Measurements from ENCODE around the gene SHISA5. TPM values are rescaled to one million over a fixed set of nuclear protein-coding genes. Genes with fewer than 3 reads are reported as not detected.
"Not testable (repeated sequence)": the region's sequence is repeated elsewhere in the genome, so short reads cannot be mapped to it uniquely, and the experiment has no call there.

Gene SHISA5
- total RNA-seq, 1 experiment from 2014 or later: 206 TPM

DNA sequence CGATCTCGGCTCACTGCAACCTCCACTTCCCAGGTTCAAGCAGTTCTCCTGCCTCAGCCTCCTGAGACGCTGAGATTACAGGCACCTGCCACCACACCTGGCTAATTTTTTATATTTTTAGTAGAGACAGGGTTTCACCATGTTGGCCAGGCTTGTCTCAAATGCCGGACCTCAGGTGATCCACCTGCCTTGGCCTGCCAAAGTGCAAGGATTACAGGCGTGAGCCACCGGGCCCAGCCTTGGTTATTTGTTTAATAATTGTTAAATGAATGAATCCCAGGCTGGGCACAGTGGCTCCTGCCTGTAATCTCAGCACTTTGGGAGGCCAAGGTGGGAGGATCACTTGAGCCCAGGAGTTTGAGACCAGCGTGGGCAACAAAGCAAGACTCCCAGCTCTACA lies 42.2 kb downstream of the SHISA5 start:
- DNase-seq (ENCODE audit: low read depth): not testable (repeated sequence)

DNA sequence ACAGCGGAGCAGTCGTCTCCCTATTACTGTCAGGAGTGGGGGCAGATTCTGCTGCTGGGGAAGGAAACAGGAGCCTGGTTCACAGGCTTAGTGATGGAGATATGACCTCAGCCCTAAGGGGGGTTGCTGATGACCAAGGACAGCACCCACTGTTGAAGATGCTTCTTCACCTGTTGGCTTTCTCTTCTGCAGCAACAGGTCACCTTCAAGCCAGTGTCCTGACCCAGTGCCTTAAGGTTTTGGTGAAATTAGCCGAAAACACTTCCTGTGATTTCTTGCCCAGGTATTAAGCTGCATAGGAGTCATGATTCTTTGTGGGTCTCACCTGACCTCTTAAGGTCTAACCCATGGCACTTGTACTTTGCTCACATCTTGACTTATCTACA lies 43.5 kb downstream of the SHISA5 start:
- no peak for DNase-seq (ENCODE audit: low read depth)

DNA sequence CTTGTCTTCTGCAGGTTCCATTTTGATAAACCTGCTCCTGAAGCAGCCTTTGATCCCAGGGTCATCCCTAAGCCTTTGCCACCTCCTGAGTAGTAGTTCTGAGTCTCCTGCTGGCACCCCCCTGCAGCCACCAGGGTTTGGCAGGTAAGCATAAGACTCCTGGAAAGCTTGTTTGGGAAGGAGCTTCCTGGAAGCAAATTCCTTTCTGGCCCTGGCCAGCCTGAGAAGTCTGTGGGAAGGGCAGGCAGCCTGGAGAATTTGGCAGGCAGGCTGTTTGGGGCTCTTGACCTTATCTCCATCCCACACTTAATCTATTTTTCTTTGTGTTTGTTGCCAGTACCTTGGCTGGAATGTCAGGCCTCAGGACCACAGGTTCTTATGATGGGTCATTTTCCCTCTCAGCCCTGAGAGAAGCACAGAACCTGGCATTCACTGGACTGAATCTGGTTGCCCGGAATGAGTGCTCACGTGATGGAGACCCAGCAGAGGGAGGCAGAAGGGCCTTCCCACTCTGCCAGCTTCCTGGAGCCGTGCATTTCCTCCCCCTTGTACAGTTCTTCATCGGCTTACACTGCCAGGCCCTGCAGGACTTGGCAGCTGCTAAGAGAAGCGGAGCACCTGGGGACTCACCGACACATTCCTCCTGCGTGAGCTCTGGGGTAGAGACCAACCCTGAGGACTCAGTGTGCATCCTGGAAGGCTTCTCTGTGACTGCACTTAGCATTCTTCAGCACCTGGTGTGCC lies 44.0 kb downstream of the SHISA5 start:
- DNase-seq (ENCODE audit: low read depth): no peak

DNA sequence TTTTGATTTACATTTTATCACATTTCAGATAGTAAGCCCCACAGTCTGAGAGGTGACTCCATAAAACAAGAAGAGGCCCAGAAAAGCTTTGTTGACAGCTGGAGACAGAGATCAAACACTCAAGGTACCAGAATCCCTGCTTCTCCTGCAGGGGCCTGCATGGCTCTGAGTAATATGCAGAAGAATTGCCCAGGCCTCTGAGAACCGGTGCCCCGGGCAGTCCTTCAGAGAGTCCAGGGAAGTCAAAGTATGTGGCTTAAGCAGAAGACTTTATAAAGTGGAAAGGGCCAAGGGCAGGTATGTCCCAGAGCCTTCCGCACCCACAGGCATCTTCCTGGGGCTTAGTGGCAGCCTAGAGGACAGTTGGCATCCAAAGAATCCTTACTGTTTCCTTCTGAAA lies 44.6 kb downstream of the SHISA5 start:
- no peak for DNase-seq (ENCODE audit: low read depth)

DNA sequence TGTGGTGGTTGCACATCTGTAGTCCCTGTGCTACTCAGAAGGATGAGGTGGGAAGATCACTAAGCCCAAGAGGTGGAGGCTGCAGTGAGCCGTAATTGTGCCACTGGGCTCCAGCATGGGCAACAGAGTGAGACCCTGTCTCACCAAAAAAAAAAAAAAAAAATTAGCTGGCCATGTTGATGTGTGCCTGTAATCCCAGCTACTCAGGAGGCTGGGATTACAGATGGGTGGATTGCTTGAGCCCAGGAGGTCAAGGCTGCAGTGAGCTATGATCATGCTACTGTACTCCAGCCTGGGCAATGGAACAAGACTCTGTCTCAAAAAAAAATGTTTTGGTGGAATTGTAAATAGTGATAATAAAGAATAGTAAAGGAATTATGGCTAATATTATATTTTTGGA lies 47.5 kb downstream of the SHISA5 start:
- no peak for DNase-seq (ENCODE audit: low read depth)

DNA sequence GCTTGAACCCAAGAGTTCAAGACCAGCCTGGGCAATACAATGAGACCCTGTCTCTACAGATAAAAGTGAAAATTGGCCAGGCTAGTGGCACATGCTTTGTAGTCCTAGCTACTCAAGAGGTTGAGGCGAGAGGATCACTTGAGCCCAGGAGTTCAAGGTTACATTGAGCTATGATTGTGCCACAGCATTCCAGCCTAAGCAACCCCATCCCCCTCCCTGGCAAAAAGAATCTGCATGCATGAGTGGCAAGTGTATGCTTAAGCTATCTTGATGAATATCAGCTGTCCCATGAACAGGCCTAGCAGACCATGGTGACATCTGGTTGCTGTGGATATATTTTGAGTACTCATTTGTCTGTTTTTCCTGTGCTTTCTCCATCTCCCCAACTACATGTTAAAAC lies 52.7 kb downstream of the SHISA5 start:
- no peak for DNase-seq (ENCODE audit: low read depth)

DNA sequence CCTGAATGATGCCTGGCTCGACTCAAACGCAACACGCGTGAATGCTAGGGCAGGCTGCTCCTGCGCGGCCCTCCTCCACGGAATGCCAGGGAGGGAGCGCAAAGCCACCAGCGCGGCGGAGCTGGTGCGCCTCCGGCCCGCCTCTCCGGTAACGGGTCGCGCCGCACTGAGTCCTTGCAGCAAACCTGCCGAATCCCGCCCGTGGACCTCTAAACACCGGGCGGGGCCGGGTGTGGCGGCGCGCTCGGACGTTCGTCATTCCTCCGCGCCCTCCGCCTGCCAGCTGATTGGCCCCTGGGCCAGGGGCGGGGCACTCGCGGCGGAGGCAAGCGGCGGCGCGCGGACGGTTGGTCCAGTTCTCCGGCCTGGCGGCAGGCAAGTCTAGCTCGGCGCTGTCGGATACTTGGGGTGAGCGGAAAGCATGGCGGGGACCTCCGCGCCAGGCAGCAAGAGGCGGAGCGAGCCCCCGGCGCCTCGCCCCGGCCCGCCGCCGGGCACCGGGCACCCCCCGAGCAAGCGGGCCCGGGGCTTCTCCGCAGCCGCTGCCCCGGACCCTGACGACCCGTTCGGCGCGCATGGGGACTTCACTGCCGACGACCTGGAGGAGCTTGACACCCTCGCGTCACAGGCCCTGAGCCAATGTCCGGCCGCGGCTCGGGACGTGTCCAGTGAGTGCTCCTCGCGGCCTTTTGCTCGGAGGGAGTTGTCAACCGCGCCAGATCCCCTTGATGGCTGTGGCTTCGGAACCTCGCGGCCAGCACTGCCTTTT lies 57.4 kb downstream of the SHISA5 start, which contains the start of gene ATRIP:
Gene ATRIP, plus strand, starts transcription at position 313 of the 769 bp plus-strand sequence. Its CDS starts 109 bp downstream, at position 422.
- DNase-seq (ENCODE audit: low read depth): peak; percentile 84

DNA sequence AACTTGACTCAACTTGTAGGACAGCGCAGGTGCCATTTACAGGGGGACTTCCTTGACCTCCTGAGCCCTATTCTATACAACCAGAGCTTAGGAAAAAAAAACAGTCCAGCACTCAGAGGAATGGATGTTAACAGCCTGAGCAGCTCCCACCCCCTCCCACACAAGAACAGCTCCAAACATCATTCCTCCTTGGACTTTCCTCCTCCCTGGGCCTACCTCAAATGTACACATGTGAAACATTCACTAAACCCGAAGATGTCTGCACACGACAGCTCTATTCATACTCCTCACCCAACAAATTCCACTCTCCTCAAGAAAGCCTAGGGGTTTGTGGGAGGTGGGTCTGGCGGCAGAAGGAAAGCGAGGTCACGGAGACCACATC lies 57.9 kb downstream of the SHISA5 start:
- DNase-seq (ENCODE audit: low read depth): no peak

DNA sequence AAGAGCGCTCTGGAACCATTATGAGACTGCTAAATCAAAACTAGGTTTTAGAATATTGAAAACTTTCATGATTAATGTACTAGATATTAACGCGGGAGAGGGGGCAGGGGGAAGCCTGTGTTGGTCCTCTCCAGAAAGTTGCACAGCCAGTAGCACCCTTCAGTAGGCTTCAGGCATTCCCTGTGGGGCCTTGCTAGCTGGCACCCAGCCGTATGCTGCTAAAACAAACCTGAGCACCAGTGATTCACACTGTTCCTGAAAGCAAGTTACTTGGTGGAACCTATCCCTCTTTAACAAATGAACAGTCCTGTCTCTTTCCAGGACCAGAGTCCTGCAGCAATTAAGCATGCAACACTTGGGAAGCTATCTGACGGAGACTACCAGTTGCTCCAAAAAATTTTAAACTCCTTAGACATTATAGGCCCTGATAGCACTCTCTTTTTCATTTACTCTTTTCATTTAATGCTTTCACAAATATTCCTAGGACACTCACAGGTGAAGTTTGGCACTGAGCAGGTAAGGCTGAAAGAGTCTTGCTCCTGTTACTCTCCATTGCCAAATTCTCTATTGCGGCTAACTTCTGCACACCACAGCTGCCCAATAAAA lies 58.6 kb downstream of the SHISA5 start:
- no peak for DNase-seq (ENCODE audit: low read depth)

DNA sequence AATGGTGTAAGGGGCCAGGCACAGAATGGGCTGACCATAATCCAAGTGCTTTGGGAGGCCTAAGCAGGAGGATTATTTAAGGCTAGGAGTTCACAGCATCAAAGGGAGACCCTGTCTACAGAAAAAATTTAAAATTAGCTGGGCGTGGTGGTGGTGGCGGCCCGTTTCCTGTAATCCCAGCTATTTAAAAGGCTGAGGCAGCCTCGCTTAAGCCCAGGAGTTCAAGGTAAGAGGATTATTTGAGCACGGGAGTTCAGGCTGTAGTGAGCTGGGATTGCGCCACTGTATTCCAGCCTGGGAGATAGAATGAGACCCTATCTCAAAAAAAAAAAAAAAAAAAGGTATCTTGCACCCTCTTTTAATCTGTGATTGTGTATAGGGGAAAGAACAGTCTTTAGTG lies 62.0 kb downstream of the SHISA5 start:
- no peak for DNase-seq (ENCODE audit: low read depth)

DNA sequence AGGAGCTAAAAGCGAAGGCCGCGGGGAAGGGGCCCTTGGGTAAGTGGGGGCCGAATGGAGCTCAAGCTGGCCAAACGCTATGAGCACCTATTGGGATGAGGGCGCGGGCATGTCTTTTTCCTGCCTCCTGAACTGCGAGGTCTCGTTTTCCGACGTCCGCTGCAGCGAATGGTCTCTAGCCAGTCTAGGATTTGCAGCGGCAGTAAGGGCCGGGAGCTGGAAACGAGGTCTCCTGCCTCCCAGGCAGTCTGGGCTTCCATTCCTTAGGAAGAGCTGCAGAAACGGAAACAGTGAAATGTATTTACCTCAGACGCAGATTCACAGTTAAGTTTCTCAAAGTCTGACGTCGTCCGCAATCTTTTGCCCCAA lies 63.4 kb downstream of the SHISA5 start:
- DNase-seq (ENCODE audit: low read depth): no peak

DNA sequence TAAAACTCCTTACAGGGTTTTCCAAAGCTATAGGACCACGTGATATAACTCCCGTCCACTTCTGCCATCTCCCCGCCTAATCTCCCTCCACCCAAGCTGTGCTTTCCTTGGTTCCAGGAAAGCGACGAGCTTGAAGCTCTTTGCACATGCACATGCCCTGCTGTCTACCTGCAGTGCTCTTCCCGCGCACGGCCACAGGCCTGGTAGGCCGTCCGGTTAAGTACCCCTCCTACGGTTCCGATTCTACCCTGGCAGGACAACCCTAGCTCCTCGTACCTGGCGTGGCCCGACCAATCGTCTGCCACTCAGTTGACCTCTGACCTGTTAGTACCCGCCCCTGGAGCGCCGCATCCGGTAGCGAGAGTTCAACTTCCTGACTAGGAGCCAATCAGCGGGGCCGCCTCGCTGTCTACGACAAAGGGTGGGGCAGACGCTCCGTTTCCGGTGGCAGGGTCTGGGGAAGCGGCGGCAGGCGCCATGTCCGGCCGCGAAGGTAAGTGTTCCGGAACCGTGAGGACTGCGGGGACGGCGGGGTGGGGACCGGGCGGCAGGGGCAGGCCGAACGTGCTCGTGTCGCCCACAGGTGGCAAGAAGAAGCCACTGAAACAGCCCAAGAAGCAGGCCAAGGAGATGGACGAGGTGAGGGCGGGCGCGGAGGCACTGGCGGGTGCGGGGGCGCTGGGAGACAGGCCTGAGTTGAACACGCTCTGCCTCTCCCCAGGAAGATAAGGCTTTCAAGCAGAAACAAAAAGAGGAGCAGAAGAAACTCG lies 64.0 kb downstream of the SHISA5 start, which contains the start of the genes CCDC51 and TMA7:
Gene CCDC51, minus strand, starts transcription at position 300 of the 770 bp plus-strand sequence. CDS start 4,991 bp downstream, outside the sequence.
Gene TMA7, plus strand, starts transcription at position 438 of the 770 bp plus-strand sequence. Its CDS starts 40 bp downstream, at position 478.
- DNase-seq (ENCODE audit: low read depth): peak; percentile 95

DNA sequence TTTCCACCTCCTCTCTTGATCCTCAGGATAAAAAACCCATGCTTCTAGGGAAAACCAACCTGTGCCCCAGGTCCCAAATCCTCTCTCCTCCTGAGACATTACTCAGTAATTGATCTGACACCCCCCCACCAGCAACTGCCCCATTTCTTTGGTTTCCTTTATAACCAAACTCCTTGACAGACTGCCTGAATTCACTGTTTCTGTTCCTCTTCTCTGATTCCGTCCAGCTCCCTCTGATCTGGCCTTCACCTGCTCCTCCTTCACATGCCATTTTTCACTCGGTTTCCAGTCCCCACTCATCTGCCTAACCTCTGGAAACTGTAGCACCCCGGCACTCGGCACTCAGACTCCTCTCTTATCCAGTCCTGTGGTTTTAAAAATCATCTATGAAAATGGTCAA lies 66.2 kb downstream of the SHISA5 start:
- no peak for DNase-seq (ENCODE audit: low read depth)

DNA sequence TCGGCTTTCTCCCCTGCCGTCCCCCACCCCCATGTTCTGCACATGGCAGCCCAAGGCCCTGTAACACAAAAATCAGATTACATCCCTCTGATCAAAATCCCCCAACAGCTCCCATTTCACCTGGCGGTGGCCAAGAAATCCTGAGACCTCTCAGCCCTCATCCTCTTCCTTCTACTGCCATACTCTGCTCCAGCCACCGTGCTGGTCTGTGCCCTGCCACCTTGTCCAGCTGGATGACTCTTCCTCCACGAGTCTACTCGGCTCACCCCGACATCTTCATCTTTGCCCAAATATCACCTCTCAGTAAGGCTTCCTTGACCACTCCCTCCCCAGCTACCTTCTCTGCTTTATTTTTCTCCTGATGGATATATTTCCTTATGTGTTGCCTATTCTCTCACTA lies 67.1 kb downstream of the SHISA5 start:
- no peak for DNase-seq (ENCODE audit: low read depth)

DNA sequence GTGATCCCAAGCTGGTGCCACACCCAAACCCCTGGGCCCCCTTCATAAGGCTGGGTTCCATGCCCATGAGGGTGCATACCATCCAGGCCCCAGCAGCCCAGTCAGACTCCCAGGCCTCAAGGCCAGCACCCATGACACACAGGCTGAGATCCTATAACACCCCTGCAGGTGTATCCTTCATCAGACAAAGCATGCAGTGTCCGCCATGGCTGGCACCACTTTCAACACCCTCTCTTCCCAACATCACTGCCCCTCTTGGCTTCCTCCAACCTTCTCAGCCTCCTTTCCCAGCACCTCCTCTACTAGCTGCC lies 67.5 kb downstream of the SHISA5 start:
- no peak for DNase-seq (ENCODE audit: low read depth)

DNA sequence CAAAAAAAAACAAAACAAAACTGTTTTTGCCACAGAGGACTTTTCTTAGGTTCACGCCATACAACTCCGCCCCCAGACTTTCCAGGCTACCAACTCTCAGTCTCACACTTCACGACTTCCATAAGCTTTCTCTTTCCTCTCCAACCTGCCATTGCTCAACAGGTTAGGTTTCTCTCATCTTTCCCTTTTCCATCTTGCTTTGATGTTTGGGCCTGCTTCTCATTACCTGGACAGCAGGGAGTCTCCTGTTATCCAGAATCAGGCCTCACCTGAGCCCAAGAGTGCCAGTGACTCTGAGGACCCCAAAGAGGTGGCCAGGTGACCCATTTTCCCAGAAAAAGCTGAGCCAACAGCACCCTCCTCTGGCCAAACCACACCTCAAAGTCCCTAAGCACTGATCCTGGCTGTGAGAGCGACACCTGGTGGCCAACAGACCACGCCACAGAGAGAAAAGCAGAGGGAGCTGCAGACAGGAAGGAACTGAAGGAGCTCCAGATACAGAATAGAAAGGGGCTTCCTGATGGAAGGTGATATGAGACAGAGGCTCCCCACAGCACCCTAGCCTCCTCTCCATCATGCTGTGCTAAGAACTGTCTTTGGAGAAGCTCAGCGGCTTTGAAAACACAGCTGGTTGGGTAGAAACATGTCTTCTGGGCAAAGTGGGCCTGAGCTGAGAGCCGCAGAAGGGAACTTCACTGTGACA lies 68.0 kb downstream of the SHISA5 start:
- peak; percentile 72 for DNase-seq (ENCODE audit: low read depth)

DNA sequence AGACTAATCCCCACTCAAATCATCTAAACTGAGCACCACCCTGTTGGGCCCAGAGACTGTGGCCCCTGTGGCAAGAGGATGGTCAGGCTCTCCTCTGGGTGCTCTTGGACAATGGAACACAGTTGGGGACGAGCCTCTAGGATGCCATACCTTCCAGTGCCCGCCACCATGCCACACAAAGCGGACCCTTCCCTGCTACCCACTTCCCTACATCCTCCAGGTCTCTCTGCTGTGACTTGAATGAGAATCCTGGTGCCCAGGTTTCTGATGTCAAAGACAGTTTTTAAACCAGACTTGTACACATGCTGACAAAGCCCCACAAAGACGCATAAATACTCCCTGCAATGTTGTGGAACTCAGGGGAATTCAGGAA lies 68.8 kb downstream of the SHISA5 start:
- DNase-seq (ENCODE audit: low read depth): no peak

DNA sequence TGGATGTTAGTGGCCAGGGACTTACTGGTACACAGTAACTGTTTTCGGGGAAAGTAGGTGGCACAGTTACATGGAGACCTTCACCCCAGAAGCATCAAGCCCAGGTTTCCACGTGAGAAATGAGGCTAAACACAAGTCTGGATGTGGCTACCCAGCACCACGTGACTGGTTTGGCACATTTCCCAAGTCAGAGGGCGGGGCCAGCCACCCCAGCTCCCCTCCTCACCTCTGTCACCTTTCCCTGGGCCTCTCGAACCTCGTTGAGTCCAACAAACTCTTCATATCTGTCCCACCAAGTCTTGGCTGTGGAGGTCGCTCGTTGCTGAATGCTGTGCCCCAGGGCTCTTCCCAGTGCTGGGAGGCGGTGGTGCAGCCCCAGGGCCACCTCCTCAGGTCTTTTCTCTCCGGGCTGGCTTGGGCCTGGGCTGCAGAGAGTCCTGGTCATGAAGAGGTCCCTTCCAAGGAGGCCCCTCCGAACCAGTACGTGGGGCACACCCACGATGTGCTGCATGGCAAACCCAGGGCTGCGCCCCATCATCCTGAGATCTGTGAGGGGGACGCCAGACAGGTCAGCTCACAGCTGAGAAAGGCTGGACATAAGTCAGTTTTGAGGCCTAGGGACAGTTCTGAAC lies 69.3 kb downstream of the SHISA5 start:
- no peak for DNase-seq (ENCODE audit: low read depth)

DNA sequence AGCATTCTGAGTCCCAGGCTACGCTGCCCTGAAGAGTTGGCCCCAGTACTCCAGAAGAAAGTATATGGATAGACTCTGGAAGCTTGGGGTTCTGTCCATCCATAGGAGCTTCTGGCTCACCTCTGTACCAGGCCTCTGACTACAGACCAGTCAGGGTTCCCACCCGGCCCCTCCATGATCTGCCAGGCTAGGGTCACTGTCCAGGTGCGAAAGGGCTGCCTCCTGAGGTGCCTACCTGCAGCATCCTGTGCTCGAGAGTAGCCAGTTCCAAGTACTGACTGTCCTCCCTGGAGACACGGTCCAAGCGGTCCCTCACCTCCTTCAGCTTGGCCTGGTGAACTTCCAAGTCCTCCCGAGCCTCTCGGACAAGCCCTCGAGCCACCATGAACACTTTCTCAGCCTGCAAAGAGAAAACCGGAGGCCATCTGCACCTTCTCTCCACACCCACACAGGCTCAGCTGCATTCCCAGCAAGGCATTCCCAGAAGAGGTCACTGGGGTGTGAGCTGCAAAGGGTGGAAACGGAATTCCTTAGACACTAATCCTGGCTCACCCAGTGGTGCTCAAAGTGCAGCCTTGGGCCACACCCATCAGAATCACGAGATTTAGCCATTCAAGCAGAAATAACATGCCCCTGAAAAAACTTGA lies 70.4 kb downstream of the SHISA5 start:
- no peak for DNase-seq (ENCODE audit: low read depth)

Measured in HT1080 (cell line).